Neural crest cell (in vitro differentiated cells): ENCODE data around the gene UNC93A. TPM values are rescaled to one million over a fixed set of nuclear protein-coding genes. Genes with fewer than 3 reads are reported as not detected.

ENCODE experiments used
- DNase-seq: peaks from one replicate; pipeline ENCODE4 v3.0.0; 2021; ENCODE audit warnings: low read depth, mixed read lengths, low spot score
- H3K27ac Mint-ChIP-seq: one replicate; pipeline ENCODE4 v1.8.0; 2021; ENCODE audit warnings: mild to moderate bottlenecking, mixed read lengths; ENCODE audit not compliant: unreplicated experiment
- H3K27me3 Mint-ChIP-seq: 2 replicates; pipeline ENCODE4 v1.8.0; 2021; ENCODE audit warnings: low read depth, mild to moderate bottlenecking, mixed read lengths
- H3K36me3 Mint-ChIP-seq: 2 replicates; pipeline ENCODE4 v1.8.0; 2021; ENCODE audit warnings: low read depth, mild to moderate bottlenecking, mixed read lengths
- H3K4me1 Mint-ChIP-seq: 2 replicates; pipeline ENCODE4 v1.8.0; 2021; ENCODE audit warnings: mixed read lengths
- H3K4me3 Mint-ChIP-seq: one replicate; pipeline ENCODE4 v1.8.0; 2021; ENCODE audit warnings: mild to moderate bottlenecking, mixed read lengths
- H3K9me3 Mint-ChIP-seq: 2 replicates; pipeline ENCODE4 v1.8.0; 2021; ENCODE audit warnings: mixed read lengths
- total RNA-seq: library from RNA; stranded (reverse); gene quantifications from 2 replicates; pipeline ENCODE4 v1.2.1, GENCODE V29; 2021
- TF ChIP-seq, protein P1 (sequence below): fragments of 200-600 bp; sonication (generic); conservative IDR thresholded peaks from 2 replicates; pipeline ENCODE4 v1.5.0; 2021; ENCODE audit warnings: antibody characterized with exemption, mild to moderate bottlenecking

UNC93A gene
- total RNA-seq, 1 donor from 2014 or later = not detected

DNA sequence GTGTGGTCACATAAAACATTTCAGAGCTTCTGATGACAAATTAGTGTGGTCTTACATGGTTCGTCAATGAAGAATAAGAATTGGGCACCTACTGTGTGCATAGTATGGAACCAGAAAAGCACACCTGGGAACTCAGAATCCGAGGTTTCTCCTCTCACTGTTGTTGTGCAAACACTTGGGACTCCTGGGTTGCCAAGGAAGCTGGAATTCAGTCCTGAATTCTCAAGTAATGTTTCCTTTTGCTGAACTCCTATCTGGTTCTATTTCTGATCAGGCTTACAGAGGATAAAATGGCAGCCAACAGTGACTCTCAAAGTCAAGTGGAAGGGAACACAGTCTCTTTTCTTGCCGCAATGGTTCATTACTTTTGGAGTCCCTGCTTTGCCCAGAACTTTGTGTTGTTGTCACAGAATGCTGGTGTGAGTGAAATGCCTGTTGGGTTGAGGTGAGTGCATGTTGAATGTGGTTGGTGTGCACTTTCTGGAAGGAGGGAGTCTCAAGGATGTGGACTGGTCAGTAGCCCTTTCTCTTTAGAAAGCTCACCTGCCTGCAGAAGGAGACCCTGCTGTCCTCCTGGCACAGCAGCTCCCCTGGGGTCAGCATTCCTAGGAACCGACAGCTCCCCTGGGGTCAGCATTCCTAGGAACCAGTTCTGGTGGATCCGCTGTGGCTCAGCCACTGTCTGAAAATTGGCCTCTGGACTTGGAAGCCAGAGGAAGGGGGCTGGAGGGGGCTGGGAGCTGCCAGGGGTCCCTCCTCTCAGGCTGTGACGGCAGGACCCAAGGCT is 1.4 kb downstream of the UNC93A start:
- no peaks in the 10 kb centered on the region for H3K36me3 Mint-ChIP-seq
- TF ChIP-seq, protein P1, sequence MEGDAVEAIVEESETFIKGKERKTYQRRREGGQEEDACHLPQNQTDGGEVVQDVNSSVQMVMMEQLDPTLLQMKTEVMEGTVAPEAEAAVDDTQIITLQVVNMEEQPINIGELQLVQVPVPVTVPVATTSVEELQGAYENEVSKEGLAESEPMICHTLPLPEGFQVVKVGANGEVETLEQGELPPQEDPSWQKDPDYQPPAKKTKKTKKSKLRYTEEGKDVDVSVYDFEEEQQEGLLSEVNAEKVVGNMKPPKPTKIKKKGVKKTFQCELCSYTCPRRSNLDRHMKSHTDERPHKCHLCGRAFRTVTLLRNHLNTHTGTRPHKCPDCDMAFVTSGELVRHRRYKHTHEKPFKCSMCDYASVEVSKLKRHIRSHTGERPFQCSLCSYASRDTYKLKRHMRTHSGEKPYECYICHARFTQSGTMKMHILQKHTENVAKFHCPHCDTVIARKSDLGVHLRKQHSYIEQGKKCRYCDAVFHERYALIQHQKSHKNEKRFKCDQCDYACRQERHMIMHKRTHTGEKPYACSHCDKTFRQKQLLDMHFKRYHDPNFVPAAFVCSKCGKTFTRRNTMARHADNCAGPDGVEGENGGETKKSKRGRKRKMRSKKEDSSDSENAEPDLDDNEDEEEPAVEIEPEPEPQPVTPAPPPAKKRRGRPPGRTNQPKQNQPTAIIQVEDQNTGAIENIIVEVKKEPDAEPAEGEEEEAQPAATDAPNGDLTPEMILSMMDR = no peak
- no peak overlapping the region for H3K27ac Mint-ChIP-seq
- H3K4me3 Mint-ChIP-seq = no peak overlapping the region
- no peak for DNase-seq
- H3K27me3 Mint-ChIP-seq = peaks cover 3% of the 10 kb centered on the region
- no peaks in the 10 kb centered on the region for H3K9me3 Mint-ChIP-seq
- H3K4me1 Mint-ChIP-seq = peaks cover 11% of the 10 kb centered on the region

DNA sequence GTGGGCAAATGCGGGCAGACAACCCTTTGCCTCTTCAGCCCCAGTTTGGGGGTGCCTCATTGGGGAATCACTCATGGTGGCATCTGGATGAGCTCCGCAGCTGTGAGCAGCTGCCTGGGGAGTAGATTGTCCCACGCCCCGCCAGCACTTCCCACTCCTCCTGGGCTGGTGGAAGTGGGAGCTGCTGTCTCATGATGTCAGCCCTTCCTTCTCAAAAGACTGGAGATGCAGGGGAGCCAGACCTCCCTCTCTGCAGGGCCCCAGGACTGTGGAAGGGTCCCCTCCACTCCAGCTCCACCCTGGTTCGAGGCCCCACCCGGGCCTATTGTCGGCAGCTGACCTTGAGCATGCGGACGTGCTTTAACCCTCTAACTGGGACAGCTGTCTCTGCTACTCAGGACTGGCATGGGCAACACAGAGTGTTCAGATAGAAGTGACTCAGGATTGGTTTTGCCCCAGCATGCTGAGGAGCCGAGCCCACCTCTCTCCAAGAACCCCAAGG is 2.0 kb downstream of the UNC93A start:
- H3K4me3 Mint-ChIP-seq = no peak overlapping the region
- TF ChIP-seq, protein P1 = no peak
- no peaks in the 10 kb centered on the region for H3K36me3 Mint-ChIP-seq
- peaks cover 11% of the 10 kb centered on the region for H3K4me1 Mint-ChIP-seq
- H3K27me3 Mint-ChIP-seq = peaks cover 7% of the 10 kb centered on the region
- peaks cover 4% of the 10 kb centered on the region for H3K9me3 Mint-ChIP-seq
- no peak for DNase-seq
- no peak overlapping the region for H3K27ac Mint-ChIP-seq

DNA sequence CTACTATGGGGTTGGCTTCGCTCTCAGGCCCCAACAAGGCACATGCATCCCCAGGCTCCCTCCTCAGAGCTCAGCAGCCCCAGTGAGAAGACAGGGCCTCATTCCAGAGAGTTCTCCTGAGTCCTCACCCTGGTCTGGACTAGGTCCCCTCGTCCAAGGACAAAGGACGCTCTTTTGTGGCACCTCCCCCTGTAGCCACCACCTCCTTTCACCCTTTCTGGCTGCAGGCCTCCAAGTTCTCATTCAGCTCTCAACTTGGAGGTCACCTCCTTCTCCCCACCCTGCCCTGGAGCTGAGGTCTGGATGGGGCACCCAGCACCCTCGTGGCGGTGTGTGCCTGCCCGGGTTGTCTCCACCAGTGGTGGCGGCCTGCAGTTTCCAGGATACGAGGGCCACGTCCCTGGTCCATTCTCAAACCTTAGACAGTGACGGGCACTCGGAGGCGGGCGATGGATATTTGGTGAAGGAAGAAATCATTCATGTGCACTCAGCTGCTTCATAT is 2.5 kb downstream of the UNC93A start:
- Mint-ChIP-seq H3K27ac (no peak overlapping the region), H3K4me3 (no peak overlapping the region), H3K4me1 (peaks cover 11% of the 10 kb centered on the region), H3K27me3 (peaks cover 7% of the 10 kb centered on the region), H3K9me3 (peaks cover 4% of the 10 kb centered on the region), H3K36me3 (no peaks in the 10 kb centered on the region)
- DNase-seq = no peak
- TF ChIP-seq, protein P1 = no peak

DNA sequence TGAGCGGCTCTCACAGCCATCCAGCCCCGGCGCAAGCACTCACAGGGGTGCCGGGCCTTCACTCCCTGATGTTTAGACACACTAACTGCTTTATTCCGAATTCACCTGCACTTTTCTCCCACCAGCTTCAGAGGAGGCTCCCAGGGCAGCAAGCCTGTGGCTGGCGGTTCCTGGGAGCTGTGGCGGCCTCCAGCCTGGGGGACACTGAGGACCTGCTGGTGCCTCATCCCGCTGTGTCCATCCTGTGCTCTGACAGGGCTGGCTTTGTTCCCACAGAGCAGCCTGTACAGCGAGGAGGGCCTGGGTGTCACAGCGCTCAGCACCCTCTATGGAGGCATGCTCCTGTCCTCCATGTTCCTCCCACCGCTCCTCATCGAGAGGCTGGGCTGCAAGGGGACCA is 3.1 kb downstream of the UNC93A start:
- TF ChIP-seq, protein P1 = no peak
- Mint-ChIP-seq H3K4me1 (peaks cover 5% of the 10 kb centered on the region), H3K36me3 (no peaks in the 10 kb centered on the region), H3K27ac (no peak overlapping the region), H3K4me3 (no peak overlapping the region), H3K27me3 (peaks cover 7% of the 10 kb centered on the region), H3K9me3 (peaks cover 4% of the 10 kb centered on the region)
- DNase-seq = no peak

DNA sequence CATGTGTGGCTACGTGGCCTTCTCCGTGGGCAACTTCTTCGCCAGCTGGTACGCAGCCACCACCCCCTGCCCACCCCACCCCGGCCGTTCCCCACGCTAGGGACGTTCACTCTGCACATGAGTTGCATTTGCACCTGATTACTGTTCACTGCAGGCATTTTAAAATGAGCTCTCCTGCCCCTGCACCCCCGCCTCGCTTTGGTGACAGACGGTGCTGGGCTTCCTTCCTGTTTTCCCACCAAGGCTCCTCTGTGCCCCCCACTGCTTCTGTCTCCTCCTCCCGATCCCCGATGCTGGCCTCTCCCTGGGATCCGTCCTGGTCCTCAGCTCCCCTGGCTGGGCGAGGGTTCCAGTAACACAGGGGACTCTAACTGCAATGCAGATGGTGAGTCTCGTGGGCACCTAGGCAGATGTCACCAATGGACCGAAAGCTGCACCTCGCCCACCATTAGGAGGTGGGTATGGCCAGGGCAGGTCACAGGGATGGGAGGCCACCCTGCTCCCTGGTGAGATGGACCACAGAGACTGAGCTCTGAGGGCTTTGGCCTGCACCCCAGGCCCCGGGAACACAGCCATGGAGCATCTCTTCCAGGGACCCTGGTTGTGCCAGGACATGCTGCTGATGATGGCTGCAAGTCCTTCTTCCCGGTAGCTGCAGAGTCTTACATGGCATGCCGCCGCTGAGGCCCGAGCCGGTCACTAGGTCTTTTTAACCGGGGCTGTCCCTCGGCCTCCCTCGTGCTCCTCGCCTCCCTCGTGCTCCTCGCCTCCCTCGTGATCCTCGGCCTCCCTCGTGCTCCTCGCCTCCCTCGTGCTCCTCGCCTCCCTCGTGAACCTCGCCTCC is 3.8 kb downstream of the UNC93A start:
- Mint-ChIP-seq H3K27ac (no peak overlapping the region), H3K4me1 (peaks cover 3% of the 10 kb centered on the region), H3K27me3 (peaks cover 7% of the 10 kb centered on the region), H3K4me3 (no peak overlapping the region), H3K36me3 (no peaks in the 10 kb centered on the region), H3K9me3 (peaks cover 4% of the 10 kb centered on the region)
- DNase-seq = no peak
- TF ChIP-seq, protein P1 = no peak
